Measurements from ENCODE around the gene VIPR2.
"Not testable (repeated sequence)": the region's sequence is repeated elsewhere in the genome, so short reads cannot be mapped to it uniquely, and the experiment has no call there.

- not testable (repeated sequence) for TF ChIP-seq POLR2AphosphoS5, CTCF (IDR thresholded peaks at IDR 0.05)
These were observed 20.9 kb downstream of the VIPR2 start for GRCh38 chr7:159123793-159124192.
